IPS-20b (cell line): Measurements from ENCODE around the gene CD79B.

ENCODE experiments used
- H3K27ac ChIP-seq: one replicate; pipeline ENCODE4 v1.5.1; 2013; ENCODE audit warnings: low read length
- H3K27me3 ChIP-seq: 2 replicates; pipeline ENCODE4 v1.6.1; 2013; ENCODE audit warnings: mild to moderate bottlenecking, low read length, inconsistent platforms; ENCODE audit not compliant: insufficient read depth
- H3K36me3 ChIP-seq: 2 replicates; pipeline ENCODE4 v1.6.1; 2013; ENCODE audit warnings: low read depth, mild to moderate bottlenecking, inconsistent platforms, low read length, moderate library complexity; ENCODE audit not compliant: insufficient read depth
- H3K4me1 ChIP-seq: 2 replicates; pipeline ENCODE4 v1.6.1; 2013; ENCODE audit warnings: mild to moderate bottlenecking, control low read depth, inconsistent platforms, low read length, moderate library complexity; ENCODE audit not compliant: insufficient read depth
- H3K4me3 ChIP-seq: 2 replicates; pipeline ENCODE4 v1.5.1; 2013; ENCODE audit warnings: mild to moderate bottlenecking, low read length, inconsistent platforms
- H3K9ac ChIP-seq: 2 replicates; pipeline ENCODE4 v1.6.1; 2013; ENCODE audit warnings: low read depth, mild to moderate bottlenecking, inconsistent platforms, low read length, moderate library complexity
- H3K9me3 ChIP-seq: 2 replicates; pipeline ENCODE4 v1.6.1; 2013; ENCODE audit warnings: mild to moderate bottlenecking, low read depth, low read length, inconsistent platforms; ENCODE audit not compliant: insufficient read depth

Gene CD79B

DNA sequence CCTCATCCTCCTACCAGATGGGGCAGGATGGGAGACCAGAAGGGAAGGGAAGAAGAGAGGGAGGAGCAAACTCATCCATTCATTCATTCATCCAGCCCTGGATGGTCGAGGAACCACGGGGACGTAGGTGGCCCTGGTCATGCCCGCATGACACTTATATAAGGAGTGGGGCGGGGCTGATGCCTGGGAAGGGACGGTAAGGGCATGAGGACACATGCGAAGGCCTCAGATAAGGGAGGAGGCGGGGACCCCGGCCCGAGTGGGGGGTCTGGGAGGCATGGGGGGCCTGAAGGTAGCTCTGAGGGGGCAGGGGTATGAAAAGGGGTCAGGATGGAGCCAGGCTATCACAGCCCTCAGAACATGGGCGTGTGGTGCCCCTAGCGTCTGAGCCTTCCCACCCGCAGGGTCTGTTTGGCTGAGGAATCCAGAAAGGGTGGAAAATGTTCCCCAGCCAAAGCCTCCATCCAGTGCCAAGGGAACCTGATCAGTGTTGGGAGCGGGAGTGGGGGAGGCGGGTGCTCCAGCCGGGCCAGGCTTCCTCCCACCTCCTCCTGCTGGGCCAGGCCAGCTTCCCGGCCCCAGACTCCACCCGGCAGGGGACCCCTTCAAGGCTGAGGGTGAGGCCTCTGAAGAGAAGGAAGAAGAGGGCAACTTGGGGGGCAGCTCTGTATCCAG, 17.6 kb upstream of the CD79B start:
- no peak overlapping the region for H3K9ac ChIP-seq
- no peaks in the 10 kb centered on the region for H3K36me3 ChIP-seq
- no peak overlapping the region for H3K27ac ChIP-seq
- no peak overlapping the region for H3K4me3 ChIP-seq
- H3K4me1 ChIP-seq: no peaks in the 10 kb centered on the region
- H3K9me3 ChIP-seq: no peaks in the 10 kb centered on the region
- no peaks in the 10 kb centered on the region for H3K27me3 ChIP-seq

- no peaks in the 10 kb centered on the region for H3K4me1 ChIP-seq
- no peaks in the 10 kb centered on the region for H3K36me3 ChIP-seq
- no peak overlapping the region for H3K27ac ChIP-seq
- H3K9me3 ChIP-seq: no peaks in the 10 kb centered on the region
- no peaks in the 10 kb centered on the region for H3K27me3 ChIP-seq
- H3K4me3 ChIP-seq: no peak overlapping the region
- H3K9ac ChIP-seq: no peak overlapping the region
Observed at GRCh38 chr17:63948521-63948920, 16.4 kb upstream of the CD79B start.

DNA sequence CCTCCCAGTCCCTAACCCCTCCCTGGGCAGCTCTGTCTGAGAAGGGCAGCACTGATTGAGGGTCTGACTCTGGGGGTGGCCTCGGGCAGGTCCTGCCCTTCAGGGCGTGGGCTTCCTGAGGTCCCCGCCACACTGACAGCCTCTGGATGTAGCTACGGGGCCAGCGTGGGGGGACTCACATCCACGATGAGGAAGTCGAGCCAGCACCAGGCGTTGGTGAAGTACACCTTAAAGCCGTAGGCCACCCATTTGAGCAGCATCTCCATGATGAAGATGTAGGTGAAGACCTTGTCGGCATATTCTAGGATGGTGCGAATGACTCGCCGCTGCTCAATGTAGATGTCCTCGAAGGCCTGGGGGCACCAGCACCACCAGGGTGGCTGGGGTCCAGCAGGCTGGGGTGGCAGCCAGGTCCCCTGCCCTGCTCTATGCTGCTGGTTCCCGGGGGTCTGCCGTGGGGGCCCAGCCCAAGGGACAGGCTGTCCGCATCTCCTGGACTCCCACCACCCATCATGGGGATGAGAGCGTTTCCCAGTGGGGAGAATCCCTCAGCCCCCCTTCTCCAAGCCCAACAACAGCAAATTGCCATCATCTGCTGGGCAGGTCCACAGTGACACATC, 15.7 kb upstream of the CD79B start:
- no peak overlapping the region for H3K4me3 ChIP-seq
- H3K27ac ChIP-seq: no peak overlapping the region
- H3K9me3 ChIP-seq: no peaks in the 10 kb centered on the region
- no peak overlapping the region for H3K9ac ChIP-seq
- no peaks in the 10 kb centered on the region for H3K4me1 ChIP-seq
- H3K36me3 ChIP-seq: no peaks in the 10 kb centered on the region
- no peaks in the 10 kb centered on the region for H3K27me3 ChIP-seq

GRCh38 chr17:63946440-63947363, 14.6 kb upstream of the CD79B start:
- Histone ChIP-seq H3K9ac (no peak overlapping the region), H3K4me3 (no peak overlapping the region), H3K27me3 (no peaks in the 10 kb centered on the region), H3K4me1 (no peaks in the 10 kb centered on the region), H3K9me3 (no peaks in the 10 kb centered on the region), H3K27ac (no peak overlapping the region), H3K36me3 (no peaks in the 10 kb centered on the region)

- Histone ChIP-seq H3K4me1 (no peaks in the 10 kb centered on the region), H3K36me3 (no peaks in the 10 kb centered on the region), H3K4me3 (no peak overlapping the region), H3K27me3 (no peaks in the 10 kb centered on the region), H3K9me3 (no peaks in the 10 kb centered on the region), H3K9ac (no peak overlapping the region), H3K27ac (no peak overlapping the region)
Observed at GRCh38 chr17:63945784-63946439, 13.8 kb upstream of the CD79B start.

DNA sequence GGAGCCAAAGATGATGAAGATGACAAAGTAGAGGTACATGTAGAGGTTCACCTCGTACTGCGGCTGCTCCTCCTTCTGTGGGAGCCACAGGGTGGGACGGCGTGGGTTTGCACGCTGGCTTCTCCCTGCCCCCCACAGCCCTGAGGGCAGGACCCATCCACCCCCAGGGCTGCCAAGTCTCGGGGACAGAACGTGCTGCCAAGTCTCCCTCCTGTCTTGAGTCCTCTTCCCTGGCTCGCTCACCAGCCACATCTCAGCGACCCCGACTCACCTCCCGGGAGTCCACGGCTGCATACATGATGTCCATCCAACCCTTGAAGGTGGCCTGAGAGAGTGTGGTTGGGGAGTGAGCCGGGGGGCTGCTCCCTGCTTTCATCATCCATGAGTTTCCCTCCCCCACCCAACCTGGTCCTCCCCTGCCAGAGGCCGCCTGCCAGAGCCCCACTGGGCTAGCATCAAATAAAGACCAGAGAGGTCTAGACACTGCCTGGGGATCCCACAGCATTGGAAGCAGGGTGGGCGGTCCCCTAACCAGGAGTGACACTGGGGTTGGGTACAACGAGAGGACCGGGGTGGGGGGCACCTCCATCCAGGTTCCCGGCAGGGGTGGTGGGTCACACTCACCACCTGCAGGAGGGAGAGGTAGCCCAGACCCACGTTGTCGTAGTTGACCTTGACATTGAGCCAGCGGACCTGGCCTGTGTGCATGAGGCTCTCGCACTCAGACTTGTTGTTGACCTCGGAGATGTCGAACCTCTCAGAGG, 12.8 kb upstream of the CD79B start:
- Histone ChIP-seq H3K9me3 (no peaks in the 10 kb centered on the region), H3K27ac (no peak overlapping the region), H3K4me3 (no peak overlapping the region), H3K27me3 (no peaks in the 10 kb centered on the region), H3K36me3 (no peaks in the 10 kb centered on the region), H3K9ac (no peak overlapping the region), H3K4me1 (no peaks in the 10 kb centered on the region)

GRCh38 chr17:63943745-63944144, 11.6 kb upstream of the CD79B start:
- H3K27me3 ChIP-seq: no peaks in the 10 kb centered on the region
- H3K9ac ChIP-seq: no peak overlapping the region
- H3K36me3 ChIP-seq: no peaks in the 10 kb centered on the region
- no peak overlapping the region for H3K27ac ChIP-seq
- no peaks in the 10 kb centered on the region for H3K9me3 ChIP-seq
- H3K4me1 ChIP-seq: no peaks in the 10 kb centered on the region
- H3K4me3 ChIP-seq: no peak overlapping the region

GRCh38 chr17:63942309-63942985, 10.3 kb upstream of the CD79B start:
- H3K4me3 ChIP-seq: no peak overlapping the region
- no peaks in the 10 kb centered on the region for H3K36me3 ChIP-seq
- H3K27ac ChIP-seq: no peak overlapping the region
- H3K9me3 ChIP-seq: no peaks in the 10 kb centered on the region
- no peak overlapping the region for H3K9ac ChIP-seq
- no peaks in the 10 kb centered on the region for H3K27me3 ChIP-seq
- no peaks in the 10 kb centered on the region for H3K4me1 ChIP-seq

DNA sequence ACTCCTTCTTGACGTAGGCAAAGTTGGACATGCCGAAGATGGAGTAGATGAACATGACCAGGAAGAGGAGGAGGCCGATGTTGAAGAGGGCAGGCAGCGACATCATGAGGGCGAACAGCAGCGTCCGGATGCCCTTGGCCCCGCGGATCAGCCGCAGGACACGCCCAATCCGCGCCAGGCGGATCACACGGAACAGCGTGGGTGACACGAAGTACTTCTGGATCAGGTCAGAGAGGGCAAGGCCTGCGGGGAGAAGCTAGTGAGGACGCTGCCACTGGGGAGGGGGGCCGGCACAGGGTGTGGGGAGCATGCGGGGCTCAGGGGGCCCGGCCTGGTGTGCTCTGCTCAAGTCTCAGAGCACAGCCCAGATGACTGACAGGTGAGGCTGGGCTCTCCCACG, 9.6 kb upstream of the CD79B start:
- Histone ChIP-seq H3K9ac (no peak overlapping the region), H3K36me3 (no peaks in the 10 kb centered on the region), H3K9me3 (no peaks in the 10 kb centered on the region), H3K27me3 (no peaks in the 10 kb centered on the region), H3K4me1 (no peaks in the 10 kb centered on the region), H3K27ac (no peak overlapping the region), H3K4me3 (no peak overlapping the region)

DNA sequence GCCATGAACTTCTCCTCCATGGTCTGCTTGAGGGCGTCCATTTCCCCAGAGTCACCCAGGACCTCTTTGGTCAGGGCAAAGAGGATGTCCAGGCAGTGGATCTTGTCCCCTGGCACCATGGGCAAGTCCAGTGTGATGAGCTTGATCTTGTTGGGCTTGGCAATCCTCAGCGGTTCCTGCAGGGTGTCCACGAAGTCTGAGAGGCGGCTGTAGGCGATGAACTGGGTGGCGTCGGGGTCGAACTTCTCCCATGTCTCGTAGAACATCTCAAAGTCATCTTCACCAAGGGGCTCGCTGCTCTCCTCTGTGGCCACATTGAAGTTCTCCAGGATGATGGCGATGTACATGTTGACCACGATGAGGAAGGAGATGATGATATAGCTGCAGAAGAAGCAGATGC, 9.0 kb upstream of the CD79B start:
- Histone ChIP-seq H3K36me3 (no peaks in the 10 kb centered on the region), H3K27me3 (no peaks in the 10 kb centered on the region), H3K9me3 (no peaks in the 10 kb centered on the region), H3K4me3 (no peak overlapping the region), H3K4me1 (no peaks in the 10 kb centered on the region), H3K9ac (no peak overlapping the region), H3K27ac (no peak overlapping the region)

DNA sequence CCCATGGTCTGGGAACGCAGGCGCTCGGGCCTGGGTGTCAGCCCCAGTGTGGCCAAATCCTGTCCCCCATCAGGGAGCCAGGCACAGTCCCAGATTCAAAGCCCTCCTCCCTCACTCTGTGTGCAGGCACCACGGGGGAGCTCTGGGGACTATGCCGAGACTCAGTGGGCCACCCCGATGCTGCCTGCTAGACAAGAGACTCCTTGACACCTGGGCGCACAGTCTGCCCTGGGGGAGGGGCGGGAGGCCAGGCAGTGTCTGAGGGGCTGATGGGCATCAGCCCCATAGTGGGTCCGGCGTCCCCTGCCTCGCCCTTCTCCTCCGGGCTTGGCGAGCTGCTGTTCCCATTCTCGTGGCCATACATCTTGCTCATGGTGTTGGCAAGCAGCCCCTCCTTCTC, 8.5 kb upstream of the CD79B start:
- no peaks in the 10 kb centered on the region for H3K4me1 ChIP-seq
- H3K27me3 ChIP-seq: no peaks in the 10 kb centered on the region
- H3K9me3 ChIP-seq: no peaks in the 10 kb centered on the region
- no peak overlapping the region for H3K27ac ChIP-seq
- H3K9ac ChIP-seq: no peak overlapping the region
- H3K36me3 ChIP-seq: no peaks in the 10 kb centered on the region
- no peak overlapping the region for H3K4me3 ChIP-seq
